HEK293 (cell line): ENCODE results near the gene G2E3.
A peak's percentile ranks its signal among the peaks of the same experiment; 100 is the strongest.

Source experiments
- BCL11A ChIP-seq: fragments of 450-650 bp; formaldehyde crosslinking; IDR thresholded peaks from 2 replicates; pipeline ENCODE4 v1.5.1; 2016; ENCODE audit warnings: low read depth, missing biosample characterization, missing genetic modification characterization
- GFI1B ChIP-seq: fragments of 450-650 bp; formaldehyde crosslinking; IDR thresholded peaks from 2 replicates; pipeline ENCODE4 v1.5.1; 2016; ENCODE audit warnings: missing biosample characterization, missing genetic modification characterization
- HIC1 ChIP-seq: fragments of 450-650 bp; formaldehyde crosslinking; IDR thresholded peaks from 2 replicates; pipeline ENCODE4 v1.5.1; 2016; ENCODE audit warnings: missing biosample characterization, missing genetic modification characterization
- INSM2 ChIP-seq: fragments of 450-650 bp; formaldehyde crosslinking; IDR thresholded peaks from 2 replicates; pipeline ENCODE4 v1.5.1; 2016; ENCODE audit warnings: missing biosample characterization, missing genetic modification characterization
- KLF1 ChIP-seq: fragments of 450-650 bp; formaldehyde crosslinking; IDR thresholded peaks from 2 replicates; pipeline ENCODE4 v1.5.1; 2016; ENCODE audit warnings: missing biosample characterization, missing genetic modification characterization
- KLF10 ChIP-seq: fragments of 450-650 bp; IDR thresholded peaks from 2 replicates; pipeline ENCODE4 v1.5.1; 2018; ENCODE audit warnings: missing biosample characterization, mild to moderate bottlenecking, missing genetic modification characterization
- OVOL3 ChIP-seq: fragments of 450-650 bp; formaldehyde crosslinking; IDR thresholded peaks from 2 replicates; pipeline ENCODE4 v1.5.1; 2016; ENCODE audit warnings: missing biosample characterization, missing genetic modification characterization
- SP3 ChIP-seq: fragments of 450-650 bp; formaldehyde crosslinking; IDR thresholded peaks from 2 replicates; pipeline ENCODE4 v1.5.1; 2016; ENCODE audit warnings: missing biosample characterization, missing genetic modification characterization
- WT1 ChIP-seq: fragments of 450-650 bp; formaldehyde crosslinking; IDR thresholded peaks from 2 replicates; pipeline ENCODE4 v1.5.1; 2016; ENCODE audit warnings: missing biosample characterization, missing genetic modification characterization
- ZBTB8A ChIP-seq: fragments of 450-650 bp; formaldehyde crosslinking; IDR thresholded peaks from 2 replicates; pipeline ENCODE4 v1.5.1; 2016; ENCODE audit warnings: missing biosample characterization, missing genetic modification characterization
- ZNF112 ChIP-seq: fragments of 450-650 bp; formaldehyde crosslinking; IDR thresholded peaks from 2 replicates; pipeline ENCODE4 v1.5.0; 2017; ENCODE audit warnings: missing biosample characterization, missing genetic modification characterization
- ZNF148 ChIP-seq: fragments of 450-650 bp; formaldehyde crosslinking; IDR thresholded peaks from 2 replicates; pipeline ENCODE4 v1.5.0; 2017; ENCODE audit warnings: missing biosample characterization, missing genetic modification characterization, borderline replicate concordance
- ZNF155 ChIP-seq: fragments of 450-650 bp; formaldehyde crosslinking; IDR thresholded peaks from 2 replicates; pipeline ENCODE4 v1.5.1; 2016; ENCODE audit warnings: missing biosample characterization, missing genetic modification characterization
- ZNF174 ChIP-seq: fragments of 450-650 bp; formaldehyde crosslinking; IDR thresholded peaks from 2 replicates; pipeline ENCODE4 v1.5.0; 2017; ENCODE audit warnings: missing biosample characterization, mild to moderate bottlenecking, missing genetic modification characterization
- ZNF239 ChIP-seq: fragments of 450-650 bp; formaldehyde crosslinking; IDR thresholded peaks from 2 replicates; pipeline ENCODE4 v1.5.1; 2016; ENCODE audit warnings: missing biosample characterization, missing genetic modification characterization
- ZNF280D ChIP-seq: fragments of 450-650 bp; formaldehyde crosslinking; IDR thresholded peaks from 2 replicates; pipeline ENCODE4 v1.5.1; 2016; ENCODE audit warnings: missing biosample characterization, missing genetic modification characterization
- ZNF302 ChIP-seq: fragments of 450-650 bp; formaldehyde crosslinking; IDR thresholded peaks from 2 replicates; pipeline ENCODE4 v1.5.1; 2016; ENCODE audit warnings: missing biosample characterization, missing genetic modification characterization, low read depth
- ZNF391 ChIP-seq: fragments of 450-650 bp; formaldehyde crosslinking; IDR thresholded peaks from 2 replicates; pipeline ENCODE4 v1.5.1; 2016; ENCODE audit warnings: low read depth, missing biosample characterization, missing genetic modification characterization, borderline replicate concordance
- ZNF394 ChIP-seq: fragments of 450-650 bp; formaldehyde crosslinking; IDR thresholded peaks from 2 replicates; pipeline ENCODE4 v1.5.1; 2016; ENCODE audit warnings: missing biosample characterization, missing genetic modification characterization, mild to moderate bottlenecking, moderate library complexity, borderline replicate concordance
- ZNF398 ChIP-seq: fragments of 450-650 bp; formaldehyde crosslinking; IDR thresholded peaks from 2 replicates; pipeline ENCODE4 v1.5.1; 2017; ENCODE audit warnings: missing biosample characterization, missing genetic modification characterization
- ZNF600 ChIP-seq: fragments of 450-650 bp; formaldehyde crosslinking; IDR thresholded peaks from 2 replicates; pipeline ENCODE4 v1.5.1; 2016; ENCODE audit warnings: missing biosample characterization, missing genetic modification characterization
- ZNF626 ChIP-seq: fragments of 450-650 bp; sonication (Bioruptor Pico); formaldehyde crosslinking; IDR thresholded peaks from 2 replicates; pipeline ENCODE4 v1.5.1; 2018; ENCODE audit warnings: missing biosample characterization, missing genetic modification characterization, inconsistent platforms
- ZNF629 ChIP-seq: fragments of 450-650 bp; formaldehyde crosslinking; IDR thresholded peaks from 2 replicates; pipeline ENCODE4 v1.5.1; 2017; ENCODE audit warnings: missing biosample characterization, missing genetic modification characterization
- ZNF639 ChIP-seq: fragments of 450-650 bp; formaldehyde crosslinking; IDR thresholded peaks from 2 replicates; pipeline ENCODE4 v1.5.1; 2016; ENCODE audit warnings: missing biosample characterization, missing genetic modification characterization
- ZNF660 ChIP-seq: fragments of 450-650 bp; IDR thresholded peaks from 2 replicates; pipeline ENCODE4 v1.5.1; 2018; ENCODE audit warnings: missing biosample characterization, mild to moderate bottlenecking, missing genetic modification characterization
- ZNF664 ChIP-seq: fragments of 450-650 bp; formaldehyde crosslinking; IDR thresholded peaks from 2 replicates; pipeline ENCODE4 v1.5.1; 2016; ENCODE audit warnings: missing biosample characterization, missing genetic modification characterization

Gene G2E3

GRCh38 chr14:30558675-30559555 is at the start of gene G2E3 (continued):
- TF ChIP-seq ZNF600 (no peak), HIC1 (tag by site-specific recombination) (no peak), ZNF239 (tag by site-specific recombination) (no peak), ZNF280D (tag by site-specific recombination) (no peak), OVOL3 (no peak), KLF10 (tag by site-specific recombination) (peak; percentile 60; the same call in 1 of the 2 replicates), ZNF660 (tag by site-specific recombination) (no peak; the same call in 1 of the 2 replicates), ZBTB8A (peak; percentile 60), ZNF639 (tag by site-specific recombination) (0 out of 2 replicates have a peak, but pooled peaks have one; percentile 38), ZNF398 (peak; percentile 83), ZNF391 (tag by site-specific recombination) (no peak), SP3 (tag by site-specific recombination) (peak; percentile 85), ZNF626 (tag by site-specific recombination) (no peak), ZNF664 (no peak), INSM2 (tag by site-specific recombination) (peak; percentile 60; the same call in 1 of the 2 replicates), ZNF629 (tag by site-specific recombination) (peak; percentile 64), BCL11A (tag by site-specific recombination) (no peak), ZNF155 (no peak), ZNF302 (no peak), KLF1 (peak; percentile 82), ZNF394 (tag by site-specific recombination) (peak; percentile 36; the same call in 1 of the 2 replicates), ZNF148 (tag by site-specific recombination) (no peak), ZNF174 (tag by site-specific recombination) (no peak), ZNF112 (tag by site-specific recombination) (no peak), GFI1B (tag by site-specific recombination) (no peak), WT1 (tag by site-specific recombination) (no peak)
